ENCODE data around the gene LCOR.

LCOR gene

DNA sequence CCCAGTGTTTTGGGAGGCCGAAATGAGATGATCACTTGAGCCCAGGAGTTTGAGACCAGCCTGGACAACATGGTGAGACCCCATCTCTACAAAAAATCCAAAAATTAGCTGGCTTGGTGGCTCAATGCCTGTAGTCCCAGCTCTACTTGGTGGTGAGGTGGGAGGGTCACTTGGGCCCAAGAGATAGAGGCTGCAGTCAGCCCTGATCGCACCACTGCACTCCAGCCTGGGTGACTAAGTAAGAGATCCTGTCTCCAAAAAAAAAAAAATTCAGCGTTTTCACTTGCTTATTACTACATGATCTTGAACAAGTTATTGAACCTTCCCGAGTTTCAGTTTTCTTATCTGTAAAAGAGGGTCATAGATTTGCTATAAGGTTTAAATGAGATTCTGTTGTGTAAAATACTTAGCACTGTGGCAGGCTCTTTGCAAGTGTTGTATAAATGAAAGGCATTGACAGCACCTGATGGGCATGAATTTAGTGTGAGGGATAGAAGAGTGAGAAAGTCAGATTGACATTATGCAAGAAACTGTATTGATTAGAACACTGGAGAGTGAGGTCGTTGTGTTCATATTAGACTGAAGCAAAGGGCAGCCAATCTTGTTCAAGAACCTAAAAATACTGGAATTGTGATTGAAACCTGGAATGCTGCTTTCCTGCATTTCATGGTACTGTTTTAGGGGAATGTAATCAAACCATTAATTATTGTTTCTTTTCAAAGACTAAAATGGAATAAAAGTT lies 136.8 kb downstream of the LCOR start:
- TF ChIP-seq, protein P1, sequence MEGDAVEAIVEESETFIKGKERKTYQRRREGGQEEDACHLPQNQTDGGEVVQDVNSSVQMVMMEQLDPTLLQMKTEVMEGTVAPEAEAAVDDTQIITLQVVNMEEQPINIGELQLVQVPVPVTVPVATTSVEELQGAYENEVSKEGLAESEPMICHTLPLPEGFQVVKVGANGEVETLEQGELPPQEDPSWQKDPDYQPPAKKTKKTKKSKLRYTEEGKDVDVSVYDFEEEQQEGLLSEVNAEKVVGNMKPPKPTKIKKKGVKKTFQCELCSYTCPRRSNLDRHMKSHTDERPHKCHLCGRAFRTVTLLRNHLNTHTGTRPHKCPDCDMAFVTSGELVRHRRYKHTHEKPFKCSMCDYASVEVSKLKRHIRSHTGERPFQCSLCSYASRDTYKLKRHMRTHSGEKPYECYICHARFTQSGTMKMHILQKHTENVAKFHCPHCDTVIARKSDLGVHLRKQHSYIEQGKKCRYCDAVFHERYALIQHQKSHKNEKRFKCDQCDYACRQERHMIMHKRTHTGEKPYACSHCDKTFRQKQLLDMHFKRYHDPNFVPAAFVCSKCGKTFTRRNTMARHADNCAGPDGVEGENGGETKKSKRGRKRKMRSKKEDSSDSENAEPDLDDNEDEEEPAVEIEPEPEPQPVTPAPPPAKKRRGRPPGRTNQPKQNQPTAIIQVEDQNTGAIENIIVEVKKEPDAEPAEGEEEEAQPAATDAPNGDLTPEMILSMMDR (IDR thresholded peaks at IDR 0.05): no peak
- Histone ChIP-seq H3K27ac (no peak overlapping the region), H3K4me3 (no peak overlapping the region)
- no peak for DNase-seq (ENCODE audit: low spot score)

DNA sequence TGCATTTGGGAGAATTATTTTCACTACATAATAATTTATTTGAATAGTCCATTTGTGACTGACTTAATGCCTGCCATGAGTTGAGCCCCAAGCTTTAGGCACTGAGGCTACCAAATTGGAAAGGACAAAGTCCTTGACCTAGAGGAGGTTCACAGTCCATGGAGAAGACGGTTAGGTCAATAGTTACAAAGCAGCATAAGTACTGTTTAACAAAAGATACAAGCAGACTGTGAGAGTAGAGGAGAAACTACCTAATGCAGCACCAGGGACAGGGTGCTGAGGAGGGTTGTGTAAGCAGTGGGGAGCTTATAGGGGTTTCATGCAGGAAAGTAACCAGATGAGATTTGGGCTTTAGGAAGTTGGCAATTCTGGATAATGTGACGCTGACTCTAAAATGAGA lies 139.2 kb downstream of the LCOR start:
- Histone ChIP-seq H3K27ac (no peak overlapping the region), H3K4me3 (no peak overlapping the region)
- TF ChIP-seq, protein P1 (IDR thresholded peaks at IDR 0.05): no peak
- DNase-seq (ENCODE audit: low spot score): no peak

DNA sequence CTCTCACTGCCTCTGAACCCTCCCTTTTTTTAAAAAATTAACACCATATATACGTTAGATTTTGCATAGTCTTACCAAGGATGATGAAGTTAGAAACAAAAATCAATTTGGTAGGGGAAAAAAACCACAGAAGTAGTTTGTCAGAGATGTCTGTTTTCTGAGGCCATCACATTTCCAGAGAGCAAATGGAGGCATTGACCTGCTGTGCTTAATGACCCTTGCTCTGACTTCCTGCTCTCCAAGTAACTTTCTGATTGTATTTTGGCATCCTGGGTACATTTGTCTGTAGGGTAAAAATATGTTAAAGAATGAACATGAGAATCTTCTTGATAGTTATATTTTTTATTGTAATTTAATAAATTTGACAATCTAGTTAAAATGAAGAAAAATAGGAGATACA lies 140.2 kb downstream of the LCOR start:
- no peak overlapping the region for H3K4me3 ChIP-seq
- H3K27ac ChIP-seq: no peak overlapping the region
- TF ChIP-seq, protein P1 (IDR thresholded peaks at IDR 0.05): no peak
- DNase-seq (ENCODE audit: low spot score): no peak

DNA sequence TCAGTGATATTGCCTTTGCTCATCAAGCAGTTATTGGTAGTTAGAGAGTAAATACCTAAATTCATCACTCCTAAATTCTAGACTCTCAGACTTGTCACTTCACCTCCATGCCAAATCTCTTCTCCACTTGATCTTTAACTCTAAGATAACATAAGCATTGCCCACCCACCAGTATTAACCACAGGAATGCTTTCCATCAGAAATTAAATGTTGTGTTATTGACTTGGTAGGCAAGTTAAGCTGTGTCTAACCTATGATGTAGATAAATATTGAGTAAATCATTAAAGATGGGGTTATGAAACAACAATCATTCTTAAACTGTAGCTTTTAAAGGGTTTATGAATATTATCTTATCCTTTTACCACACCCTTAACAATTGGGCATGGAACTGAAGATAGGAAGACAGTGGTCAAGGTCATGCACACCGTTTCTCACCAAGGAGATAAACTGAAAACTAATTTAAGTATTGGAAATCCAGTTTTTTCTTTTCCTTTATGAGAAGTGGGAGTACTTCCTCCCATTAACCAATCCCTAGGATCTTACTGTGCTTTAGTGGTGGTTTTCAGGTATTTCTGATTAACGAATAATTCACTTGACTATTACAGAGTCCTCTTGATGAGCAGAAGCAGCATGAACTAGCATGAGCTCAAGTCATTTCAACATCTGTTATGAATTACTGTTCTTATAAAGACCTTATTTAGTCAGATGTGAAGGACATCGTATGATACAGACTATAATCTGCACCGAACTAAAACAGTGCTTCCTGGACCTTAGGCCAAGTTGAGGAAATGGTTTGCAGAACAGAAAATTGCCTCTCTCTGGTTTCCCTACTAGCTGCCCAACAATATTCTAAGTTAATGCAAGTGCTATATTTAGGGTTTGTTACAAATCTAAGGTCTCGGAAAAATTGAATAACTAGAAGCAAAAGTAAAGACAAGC lies 142.0 kb downstream of the LCOR start:
- TF ChIP-seq, protein P1 (IDR thresholded peaks at IDR 0.05): no peak
- Histone ChIP-seq H3K27ac (no peak overlapping the region), H3K4me3 (no peak overlapping the region)
- no peak for DNase-seq (ENCODE audit: low spot score)

DNA sequence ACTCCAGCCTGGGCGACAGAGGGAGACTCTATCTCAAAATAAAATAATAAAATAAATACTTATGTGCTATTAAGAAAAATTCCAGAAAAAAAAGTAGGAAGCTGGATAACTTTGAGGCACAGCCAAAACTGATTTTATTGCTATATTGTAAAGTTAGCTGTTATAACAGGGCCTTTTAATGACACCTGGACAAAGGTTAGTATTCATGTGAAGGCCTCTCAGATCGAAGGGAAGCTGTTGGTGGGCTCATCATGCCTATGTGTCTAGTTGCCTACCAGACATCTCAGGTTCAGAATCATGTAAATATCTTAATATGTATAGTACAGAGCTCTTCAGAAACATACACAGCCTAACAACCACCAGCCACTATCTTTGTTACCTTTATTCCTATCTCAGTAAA lies 143.0 kb downstream of the LCOR start:
- TF ChIP-seq, protein P1 (IDR thresholded peaks at IDR 0.05): no peak
- no peak overlapping the region for H3K27ac ChIP-seq
- no peak overlapping the region for H3K4me3 ChIP-seq
- no peak for DNase-seq (ENCODE audit: low spot score)

DNA sequence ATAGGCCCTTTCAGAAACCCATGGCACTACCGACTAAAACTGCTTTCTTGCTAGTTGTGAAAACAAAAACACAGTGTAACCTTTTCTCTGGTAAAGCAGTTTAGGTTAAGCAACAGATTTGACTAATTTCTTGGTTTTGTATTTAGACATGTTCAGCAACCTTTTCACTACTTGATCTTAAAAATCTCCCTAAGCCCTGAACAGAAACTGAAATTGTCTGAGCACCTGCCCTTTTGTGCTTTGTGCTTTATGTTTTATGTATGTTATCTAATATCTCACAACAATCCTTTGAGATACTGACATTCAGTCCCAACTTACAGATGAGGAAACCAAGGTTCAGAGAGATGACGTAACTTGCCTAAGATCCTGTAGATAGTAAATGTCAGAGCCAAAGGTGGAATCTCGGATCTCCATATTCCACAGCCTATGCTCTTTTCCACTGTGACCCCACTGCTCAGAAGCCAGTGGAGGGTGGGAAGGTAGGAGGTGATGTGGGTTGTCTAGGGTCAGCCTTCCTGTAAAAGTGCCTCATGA lies 146.6 kb downstream of the LCOR start:
- Histone ChIP-seq H3K4me3 (no peak overlapping the region), H3K27ac (no peak overlapping the region)
- no peak for DNase-seq (ENCODE audit: low spot score)
- TF ChIP-seq, protein P1 (IDR thresholded peaks at IDR 0.05): no peak

Data from coronary artery (tissue), 2 donors.